OCI-LY3 (cell line): ENCODE data around the gene RER1.

Experiments used
- H2AFZ ChIP-seq: fragments of 200-600, 300-600 bp; shearing (Covaris generic); 2 replicates; pipeline ENCODE4 v1.6.0; 2014; ENCODE audit warnings: antibody characterized with exemption, low read depth, low read length
- H3K27ac ChIP-seq: fragments of 200-600, 300-600 bp; sonication (generic); 2 replicates; pipeline ENCODE4 v1.5.1; 2014; ENCODE audit warnings: mild to moderate bottlenecking, low read length, moderate library complexity, mixed read lengths
- H3K27me3 ChIP-seq: fragments of 200-600, 300-600 bp; sonication (generic); 2 replicates; pipeline ENCODE4 v1.6.1; 2014; ENCODE audit warnings: low read depth, low read length, mixed read lengths
- H3K36me3 ChIP-seq: fragments of 200-600, 300-600 bp; sonication (generic); replicated peaks from 2 replicates; pipeline ENCODE3; 2014; ENCODE audit warnings: low read depth, low read length, mixed read lengths
- H3K4me1 ChIP-seq: fragments of 300-600, 200-600 bp; sonication (generic); 2 replicates; pipeline ENCODE4 v1.6.1; 2014; ENCODE audit warnings: low read length, mixed read lengths
- H3K4me2 ChIP-seq: fragments of 200-600, 300-600 bp; sonication (generic); 2 replicates; pipeline ENCODE4 v1.6.1; 2014; ENCODE audit warnings: low read length, mixed read lengths
- H3K4me3 ChIP-seq: fragments of 300-600, 200-600 bp; sonication (generic); 2 replicates; pipeline ENCODE4 v1.5.1; 2014; ENCODE audit warnings: antibody characterized with exemption, mild to moderate bottlenecking, low read length, moderate library complexity
- H3K79me2 ChIP-seq: fragments of 300-600, 200-600 bp; shearing (Covaris generic); 2 replicates; pipeline ENCODE4 v1.6.1; 2014; ENCODE audit warnings: mild to moderate bottlenecking, low read length, mixed read lengths
- H3K9ac ChIP-seq: fragments of 300-600, 200-600 bp; shearing (Covaris generic); 2 replicates; pipeline ENCODE4 v1.6.0; 2014; ENCODE audit warnings: mild to moderate bottlenecking, low read length, moderate library complexity
- H3K9me3 ChIP-seq: fragments of 200-600, 300-600 bp; shearing (Covaris generic); 2 replicates; pipeline ENCODE4 v1.6.1; 2014; ENCODE audit warnings: low read length, mixed read lengths; ENCODE audit not compliant: insufficient read depth
- H4K20me1 ChIP-seq: fragments of 200-600, 300-600 bp; sonication (generic); 2 replicates; pipeline ENCODE4 v1.6.1; 2016; ENCODE audit warnings: low read length, mixed read lengths; ENCODE audit not compliant: insufficient read depth
- CTCF ChIP-seq: fragments of 200-600, 300-600 bp; sonication (generic); IDR thresholded peaks from 2 replicates; pipeline ENCODE4 v1.5.1; 2014; ENCODE audit warnings: antibody characterized with exemption, low read length, low read depth
- EZH2phosphoT487 ChIP-seq: fragments of 200-600 bp; shearing (Covaris generic); IDR thresholded peaks from 2 replicates; pipeline ENCODE4 v1.6.1; 2018; ENCODE audit warnings: antibody characterized with exemption, mixed run types, low read depth

RER1 gene

GRCh38 chr1:2419416-2419815 lies 27.8 kb downstream of the RER1 start:
- H4K20me1 ChIP-seq = no peaks in the 10 kb centered on the region
- TF ChIP-seq CTCF (no peak), EZH2phosphoT487 (no peak)
- no peak overlapping the region for H3K4me3 ChIP-seq
- H3K4me2 ChIP-seq = no peak overlapping the region
- H3K4me1 ChIP-seq = peaks cover 21% of the 10 kb centered on the region
- no peaks in the 10 kb centered on the region for H3K36me3 ChIP-seq
- no peaks in the 10 kb centered on the region for H3K79me2 ChIP-seq
- H2AFZ ChIP-seq = no peak overlapping the region
- H3K27me3 ChIP-seq = peaks cover 14% of the 10 kb centered on the region; the same call in 1 of the 2 replicates
- H3K27ac ChIP-seq = no peak overlapping the region
- peaks cover 12% of the 10 kb centered on the region; the same call in 1 of the 2 replicates for H3K9me3 ChIP-seq
- H3K9ac ChIP-seq = no peak overlapping the region

DNA sequence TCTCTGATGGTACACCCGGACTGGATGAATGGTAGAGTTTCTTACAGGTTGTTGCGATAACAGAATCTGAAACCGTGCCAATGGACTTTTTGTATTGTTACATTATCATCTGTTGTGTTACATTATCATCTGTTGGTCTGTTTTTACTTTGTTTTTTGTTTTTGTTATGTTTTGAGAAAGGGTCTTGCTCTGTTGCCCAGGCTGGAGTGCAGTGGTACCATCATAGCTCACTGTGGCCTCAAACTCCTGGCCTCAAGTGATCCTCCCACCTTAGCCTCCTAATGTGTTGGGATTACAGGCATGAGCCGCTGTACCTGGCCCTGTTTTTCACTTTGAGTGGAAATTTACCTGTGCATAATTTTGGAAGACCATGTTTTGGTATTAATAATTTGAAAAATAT lies 30.9 kb downstream of the RER1 start:
- no peaks in the 10 kb centered on the region for H3K36me3 ChIP-seq

DNA sequence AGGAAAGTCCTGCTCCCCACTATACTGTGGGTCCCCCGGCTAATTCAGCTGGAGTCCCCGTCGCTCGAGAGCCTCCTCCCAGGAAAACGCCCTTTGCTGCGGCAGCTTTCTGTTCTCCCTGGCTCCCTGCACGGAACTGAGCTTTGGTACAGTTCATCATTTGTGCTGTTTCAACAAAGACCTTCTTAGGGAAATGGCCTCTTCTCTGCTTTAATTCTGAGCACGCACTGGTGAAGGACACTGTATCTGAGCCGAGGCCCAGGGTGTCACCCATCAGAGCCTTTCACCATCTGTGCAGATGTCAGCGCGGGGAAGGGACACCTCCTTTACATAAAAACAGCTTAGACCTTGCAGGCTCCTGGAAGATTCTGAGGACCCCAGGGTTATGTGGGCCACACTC lies 34.3 kb downstream of the RER1 start:
- Histone ChIP-seq H3K4me2 (no peak overlapping the region), H3K9me3 (peaks cover 12% of the 10 kb centered on the region; the same call in 1 of the 2 replicates), H2AFZ (no peak overlapping the region), H3K27me3 (no peaks in the 10 kb centered on the region), H3K9ac (no peak overlapping the region), H4K20me1 (no peaks in the 10 kb centered on the region), H3K27ac (no peak overlapping the region), H3K4me1 (no peaks in the 10 kb centered on the region), H3K4me3 (no peak overlapping the region), H3K79me2 (no peaks in the 10 kb centered on the region), H3K36me3 (no peaks in the 10 kb centered on the region)
- no peak for TF ChIP-seq CTCF

More for the DNA sequence above, 30.9 kb downstream of the RER1 start:
- Histone ChIP-seq H3K27me3 (peaks cover 4% of the 10 kb centered on the region; the same call in 1 of the 2 replicates), H3K27ac (no peak overlapping the region), H3K9ac (no peak overlapping the region), H3K79me2 (no peaks in the 10 kb centered on the region), H3K4me1 (no peaks in the 10 kb centered on the region), H2AFZ (no peak overlapping the region), H4K20me1 (no peaks in the 10 kb centered on the region), H3K9me3 (peaks cover 12% of the 10 kb centered on the region; the same call in 1 of the 2 replicates), H3K4me3 (no peak overlapping the region), H3K4me2 (no peak overlapping the region)
- TF ChIP-seq CTCF = no peak
- no peak for TF ChIP-seq EZH2phosphoT487

GRCh38 chr1:2426540-2426939 lies 34.9 kb downstream of the RER1 start:
- Histone ChIP-seq H3K36me3 (no peaks in the 10 kb centered on the region), H3K4me3 (no peak overlapping the region), H3K9ac (no peak overlapping the region), H3K4me1 (no peaks in the 10 kb centered on the region), H3K4me2 (no peak overlapping the region), H3K79me2 (no peaks in the 10 kb centered on the region), H2AFZ (no peak overlapping the region), H3K27ac (no peak overlapping the region), H3K27me3 (no peaks in the 10 kb centered on the region), H4K20me1 (no peaks in the 10 kb centered on the region), H3K9me3 (peaks cover 12% of the 10 kb centered on the region; the same call in 1 of the 2 replicates)
- TF ChIP-seq EZH2phosphoT487 (no peak), CTCF (no peak)
